HG03175 (cell line): ENCODE data around the gene GLRX2.
"Not testable (repeated sequence)": the region's sequence is repeated elsewhere in the genome, so short reads cannot be mapped to it uniquely, and the experiment has no call there.

Experiments
- ATAC-seq: cut with Tn5 transposase; IDR thresholded peaks from one replicate; pipeline ENCODE4 v1.9.1; 2021; ENCODE audit warnings: mild to moderate bottlenecking, moderate library complexity; ENCODE audit not compliant: unreplicated experiment

The GLRX2 gene

DNA sequence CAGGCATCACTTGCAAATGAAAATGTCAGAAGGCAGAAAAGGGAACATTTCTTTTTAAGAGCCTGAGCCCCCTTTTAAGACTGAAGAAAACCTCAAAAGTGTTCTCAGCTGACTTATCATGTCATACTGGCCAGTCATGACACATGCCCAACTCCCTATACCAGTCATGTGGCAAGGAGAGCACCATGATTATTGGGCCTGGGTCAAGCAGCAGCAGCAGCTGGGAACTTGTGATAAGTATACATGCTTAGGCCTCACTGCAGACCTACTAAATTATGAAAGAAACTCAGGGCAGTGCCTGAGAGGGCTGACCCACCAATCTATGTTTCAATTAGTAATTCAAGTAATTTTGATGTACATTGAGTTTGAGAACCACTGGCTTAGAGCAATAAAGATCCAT, 37.2 kb downstream of the GLRX2 start:
- no peak for ATAC-seq

DNA sequence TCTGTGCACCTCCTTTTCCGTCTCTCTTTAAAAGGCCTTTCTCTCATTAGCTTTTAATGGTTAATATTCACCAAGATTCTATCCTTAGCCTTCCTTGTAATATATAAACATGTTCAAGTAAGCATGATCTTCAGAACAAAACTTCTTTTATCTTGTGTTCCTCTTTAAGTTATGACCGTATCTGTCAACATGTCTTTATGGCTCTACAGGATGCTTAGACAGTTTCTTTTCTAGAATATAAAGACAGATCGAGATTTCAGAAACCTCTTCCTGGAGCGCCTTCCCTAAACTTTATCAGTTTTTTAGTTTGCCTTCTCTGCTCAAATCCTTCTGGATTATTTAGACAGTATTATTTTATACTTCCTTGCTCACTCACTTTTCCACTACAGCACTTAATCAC, 38.6 kb downstream of the GLRX2 start:
- ATAC-seq = no peak

DNA sequence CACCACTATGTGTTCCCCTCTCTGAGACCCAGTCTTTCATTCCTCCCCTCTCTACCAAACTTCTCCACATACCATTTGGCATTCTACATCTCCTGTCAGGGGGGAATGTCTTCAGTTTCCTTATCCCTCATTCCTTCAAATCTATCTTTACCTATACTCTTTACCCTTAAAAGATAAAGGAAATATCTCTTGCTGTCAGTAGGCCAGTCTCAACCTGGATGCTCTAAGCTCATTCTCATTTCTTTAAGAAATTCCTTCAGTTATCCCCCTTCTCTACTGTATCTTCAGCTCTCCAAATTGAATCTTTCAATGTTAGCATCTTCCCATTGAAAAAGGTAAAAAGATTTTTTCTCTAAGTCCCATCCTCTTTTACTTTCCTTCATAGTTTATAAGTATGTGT, 39.3 kb downstream of the GLRX2 start:
- ATAC-seq = no peak

DNA sequence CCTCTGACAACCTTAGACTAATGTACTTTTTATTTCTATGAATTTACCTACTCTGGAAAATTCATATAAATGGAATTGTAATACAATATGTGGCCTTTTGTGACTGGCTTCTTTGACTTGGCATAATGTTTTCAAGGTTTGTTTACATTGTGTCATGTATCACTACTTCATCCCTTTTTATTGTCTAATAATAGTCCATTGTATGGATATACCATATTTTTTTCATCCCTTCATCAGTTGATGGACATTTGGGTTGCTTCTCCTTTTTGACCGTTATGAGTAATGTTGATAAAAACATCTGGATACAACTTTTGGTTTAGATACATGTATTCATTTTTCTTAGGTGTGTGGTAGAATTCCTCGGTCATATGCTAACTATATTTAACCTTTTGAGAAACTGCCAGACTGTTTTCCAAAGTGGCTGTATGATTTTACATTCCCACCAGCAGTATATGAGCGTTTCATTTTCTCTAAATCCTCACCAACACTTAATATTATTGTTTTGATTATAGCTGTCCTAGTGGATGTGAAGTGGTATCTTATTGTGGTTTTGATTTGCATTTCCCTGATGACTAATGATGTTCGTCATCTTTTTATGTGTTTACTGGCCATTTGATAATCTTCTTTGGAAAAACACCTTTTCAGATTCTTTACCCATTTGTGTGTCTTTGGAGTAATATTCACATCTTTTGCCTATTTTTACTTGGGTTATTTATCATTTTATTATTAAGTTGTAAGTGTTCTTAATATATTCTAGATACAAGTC, 42.3 kb downstream of the GLRX2 start:
- ATAC-seq = no peak

DNA sequence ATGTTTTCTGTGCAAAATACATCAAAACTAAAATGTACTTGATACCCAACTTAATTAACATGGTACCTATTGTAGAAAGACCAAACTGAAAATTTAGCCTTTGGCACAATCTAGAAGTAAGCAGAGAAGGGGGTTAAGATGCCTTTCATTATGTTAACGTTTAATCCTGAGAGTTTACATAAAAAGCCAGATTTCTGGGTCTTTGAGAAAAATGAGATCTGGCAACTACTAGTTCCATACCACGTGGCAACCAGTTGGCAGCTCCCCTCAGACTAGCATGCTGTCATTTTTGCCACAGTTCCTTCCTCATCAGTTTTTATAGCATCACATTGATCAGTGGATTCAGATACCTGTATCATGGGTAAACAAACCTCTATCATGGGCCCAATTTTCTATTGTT, 44.3 kb downstream of the GLRX2 start:
- no peak for ATAC-seq

DNA sequence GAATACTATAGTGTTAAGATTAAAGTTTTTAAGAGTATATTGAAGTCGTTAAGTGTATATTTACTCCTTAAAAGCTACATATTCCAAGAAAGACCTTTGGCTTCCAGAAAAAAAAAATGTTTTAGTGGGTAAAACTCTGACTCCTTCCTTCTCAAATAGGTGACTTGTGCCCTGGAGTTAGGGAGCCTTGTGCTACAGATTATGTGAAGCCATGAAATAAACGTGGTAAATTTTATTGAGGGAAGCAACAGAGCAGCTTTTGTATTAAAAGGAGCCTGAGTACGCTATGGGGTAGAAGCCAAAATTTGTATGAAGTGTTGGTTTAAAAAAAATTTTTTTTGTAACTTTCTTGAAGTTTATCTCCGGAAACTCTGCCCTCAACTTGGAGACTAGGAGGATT, 44.8 kb downstream of the GLRX2 start:
- no peak for ATAC-seq

DNA sequence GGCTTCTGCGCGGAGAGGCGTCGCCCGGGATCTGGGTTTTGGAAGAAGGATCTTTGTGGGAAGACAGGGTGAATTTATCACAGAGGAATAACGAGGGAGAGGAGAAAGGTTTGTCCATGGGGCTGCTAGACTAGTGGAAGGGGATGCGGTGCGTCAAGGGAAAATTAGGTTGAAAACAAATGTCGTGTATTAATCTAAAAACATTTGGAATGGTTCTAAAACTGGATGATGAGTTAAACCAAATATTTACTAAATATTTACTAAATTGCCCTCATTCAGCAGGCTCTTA, 45.2 kb downstream of the GLRX2 start:
- no peak for ATAC-seq

DNA sequence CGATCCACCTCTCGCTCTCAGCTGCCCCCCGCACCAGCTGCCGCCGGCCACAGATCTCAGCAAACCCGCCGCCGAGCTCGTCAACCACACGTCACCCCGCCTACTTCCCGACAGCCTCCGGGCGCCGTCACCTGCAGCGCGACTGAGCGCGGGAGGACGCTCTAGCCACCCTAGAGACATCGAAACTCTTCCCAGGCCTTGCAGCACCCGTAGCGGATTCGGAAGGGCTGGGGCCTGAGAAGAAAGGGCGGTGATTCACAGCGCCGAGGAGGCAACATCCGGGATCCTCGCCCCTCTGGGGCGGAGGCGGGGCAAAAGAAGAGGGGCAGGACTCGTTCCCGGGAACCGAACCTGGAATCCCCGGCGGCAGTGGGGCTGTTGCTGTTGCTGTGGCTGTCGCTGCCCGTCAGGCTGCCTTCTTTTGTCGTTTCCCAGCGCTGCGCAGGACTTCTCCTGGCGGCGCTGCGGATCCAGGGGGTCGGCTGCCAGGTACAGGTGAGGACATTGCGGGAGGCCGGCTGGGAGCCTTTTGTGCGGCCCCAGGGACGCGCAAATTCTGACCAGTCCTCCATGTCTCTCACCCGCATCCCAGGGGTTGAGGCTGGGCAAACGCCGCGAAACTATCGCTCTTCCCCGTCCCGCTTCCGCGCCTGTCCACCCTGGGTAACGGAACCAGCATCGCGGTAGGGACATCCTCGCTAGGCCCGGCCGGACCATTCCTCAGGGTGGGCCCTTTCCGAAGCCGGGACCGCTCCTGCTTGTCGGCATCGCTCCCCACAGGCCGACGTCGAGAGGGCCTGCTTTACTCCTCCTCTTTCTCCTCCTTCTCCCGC, 45.7 kb downstream of the GLRX2 start, which contains the start of the genes RO60 and UCHL5:
Gene RO60, plus strand, starts transcription at position 331 of the 833 bp plus-strand sequence. CDS start 9,443 bp downstream, outside the sequence.
Gene UCHL5, minus strand, starts transcription at position 79 of the 833 bp plus-strand sequence. CDS start 100 bp downstream, outside the sequence.
- ATAC-seq = peak; percentile 91

DNA sequence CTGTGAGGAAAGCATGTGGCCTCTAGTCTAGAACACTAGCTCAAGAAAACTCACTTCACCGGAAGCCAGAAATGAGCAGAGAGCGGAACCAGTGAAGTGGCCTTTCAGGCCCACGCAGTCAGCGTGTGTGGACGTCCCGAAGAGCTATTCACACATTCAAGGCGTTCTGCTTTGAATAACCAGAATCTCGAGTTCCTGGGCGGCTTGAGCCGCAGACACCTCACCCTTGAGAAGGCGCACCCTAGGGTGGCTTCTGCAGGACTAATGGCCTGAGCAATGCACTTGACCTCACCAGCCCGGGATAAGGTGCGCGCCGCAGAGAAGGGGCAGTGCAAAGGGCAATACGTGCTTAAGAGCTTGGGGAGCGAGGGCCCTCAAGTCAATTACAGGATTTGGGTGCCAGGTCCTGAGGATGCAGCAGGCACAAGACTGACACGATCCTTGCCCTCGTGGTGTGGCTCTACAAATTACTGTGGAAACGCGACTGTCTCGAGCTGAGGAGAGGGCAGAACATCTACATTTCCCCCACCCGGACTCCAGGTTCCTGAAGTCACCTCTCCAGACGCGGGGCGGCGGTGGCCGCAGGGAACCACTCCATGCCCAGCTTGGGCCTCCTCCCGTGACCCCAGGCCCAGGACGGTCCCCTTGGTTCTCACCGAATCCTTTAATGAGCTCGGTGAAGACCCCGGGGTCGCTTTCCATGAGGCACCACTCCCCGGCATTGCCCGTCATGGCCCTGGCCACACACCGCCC, 46.5 kb downstream of the GLRX2 start:
- peak; percentile 46 for ATAC-seq

DNA sequence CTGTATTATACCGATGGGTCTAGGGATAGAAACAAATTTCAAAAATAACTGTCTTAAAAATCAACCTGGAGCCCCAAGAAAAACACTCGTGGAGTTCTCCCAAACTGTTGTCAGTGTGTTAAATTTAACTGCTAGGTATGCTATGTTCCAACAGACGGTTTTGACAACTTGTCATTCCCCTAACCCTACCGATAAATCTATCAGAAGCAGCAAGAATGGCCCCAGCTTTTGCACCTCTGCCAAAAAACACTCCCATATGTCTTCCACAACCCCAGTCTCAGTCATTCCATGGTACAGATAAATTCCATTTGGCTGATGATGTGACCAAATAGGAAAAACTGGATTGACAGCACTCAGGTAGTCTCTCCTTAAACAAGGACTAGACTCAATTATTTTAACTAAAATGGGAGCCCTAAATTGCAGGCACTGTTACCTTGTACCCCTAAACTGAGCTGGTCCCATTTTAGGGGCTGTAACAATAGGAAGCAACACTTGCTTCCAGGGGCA, 51.0 kb downstream of the GLRX2 start:
- no peak for ATAC-seq

DNA sequence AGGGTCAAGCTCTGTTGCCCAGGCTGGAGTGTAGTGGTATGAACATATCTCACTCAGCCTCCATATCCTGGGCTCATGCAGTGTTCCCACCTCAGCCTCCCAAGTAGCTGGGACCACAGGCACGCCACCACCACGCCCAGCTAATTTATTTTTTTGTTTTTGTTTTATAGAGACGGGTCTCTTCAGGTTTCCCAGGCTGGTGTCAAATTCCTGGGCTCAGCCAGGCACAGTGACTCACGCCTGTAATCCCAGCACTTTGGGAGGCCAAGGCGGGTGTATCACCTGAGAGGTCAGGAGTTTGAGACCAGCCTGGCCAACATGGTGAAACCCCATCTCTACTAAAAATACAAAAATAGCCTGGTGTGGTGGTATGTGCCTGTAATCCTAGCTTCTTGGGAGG, 56.3 kb downstream of the GLRX2 start:
- not testable (repeated sequence) for ATAC-seq
